Neuronal stem cell (in vitro differentiated cells): ENCODE measurements around the gene WWOX.

Experiments
- DNase-seq: peaks from one replicate; pipeline ENCODE4 v3.0.0-alpha.2; 2013; ENCODE audit warnings: low spot score
- H2AFZ ChIP-seq: one replicate; pipeline ENCODE4 v1.6.1; 2013; ENCODE audit warnings: mild to moderate bottlenecking, low read length, inconsistent platforms
- H2AK5ac ChIP-seq: 2 replicates; pipeline ENCODE4 v1.6.1; 2013; ENCODE audit warnings: low read depth, mild to moderate bottlenecking, inconsistent platforms, low read length, moderate library complexity, mixed read lengths
- H2BK120ac ChIP-seq: 2 replicates; pipeline ENCODE4 v1.6.1; 2013; ENCODE audit warnings: low read depth, mild to moderate bottlenecking, inconsistent platforms, low read length, moderate library complexity, mixed read lengths
- H2BK12ac ChIP-seq: one replicate; pipeline ENCODE4 v1.6.1; 2013; ENCODE audit warnings: low read length, inconsistent platforms
- H2BK15ac ChIP-seq: 2 replicates; pipeline ENCODE4 v1.6.1; 2013; ENCODE audit warnings: mild to moderate bottlenecking, low read length, inconsistent platforms, mixed read lengths
- H2BK5ac ChIP-seq: one replicate; pipeline ENCODE4 v1.6.1; 2013; ENCODE audit warnings: inconsistent platforms, mild to moderate bottlenecking, low read length, moderate library complexity
- H3K14ac ChIP-seq: one replicate; pipeline ENCODE4 v1.6.1; 2013; ENCODE audit warnings: low read length, inconsistent platforms
- H3K18ac ChIP-seq: 2 replicates; pipeline ENCODE4 v1.6.1; 2013; ENCODE audit warnings: low read length, inconsistent platforms
- H3K23ac ChIP-seq: 2 replicates; pipeline ENCODE4 v1.6.1; 2013; ENCODE audit warnings: low read depth, mild to moderate bottlenecking, mixed read lengths, low read length, inconsistent platforms; ENCODE audit not compliant: poor library complexity
- H3K27ac ChIP-seq: replicated peaks from 3 replicates; pipeline ENCODE4 v1.5.1; 2013; ENCODE audit warnings: low read length, inconsistent platforms
- H3K27me3 ChIP-seq, 3 experiments: 2 replicates each; pipeline ENCODE4 v1.6.1; 2013; ENCODE audit warnings: low read length in 3 of 3, mild to moderate bottlenecking in 2 of 3, inconsistent platforms in 1 of 3, low read depth in 1 of 3, mixed read lengths in 1 of 3, moderate library complexity in 1 of 3; ENCODE audit not compliant: control insufficient read depth in 3 of 3, insufficient read depth in 3 of 3
- H3K36me3 ChIP-seq, 2 donors: replicated peaks in 1 of 2; 2 replicates each; pipeline ENCODE4 v1.6.1; 2013; ENCODE audit warnings: low read length in 2 of 2; ENCODE audit not compliant: control insufficient read depth in 2 of 2, insufficient read depth in 2 of 2
- H3K4ac ChIP-seq: 2 replicates; pipeline ENCODE4 v1.6.1; 2013; ENCODE audit warnings: inconsistent platforms, mild to moderate bottlenecking, low read length, moderate library complexity
- H3K4me1 ChIP-seq, 2 donors: 1 replicate in 1 of 2; 2 replicates in 1 of 2; pipeline ENCODE4 v1.6.1; 2013; ENCODE audit warnings: low read length in 2 of 2, low read depth in 1 of 2; ENCODE audit not compliant: control insufficient read depth in 2 of 2, insufficient read depth in 1 of 2
- H3K4me2 ChIP-seq: one replicate; pipeline ENCODE4 v1.6.1; 2013; ENCODE audit warnings: mild to moderate bottlenecking, low read length, inconsistent platforms; ENCODE audit not compliant: insufficient read depth, poor library complexity, severe bottlenecking
- H3K4me3 ChIP-seq, 2 donors: 2 replicates each; pipeline ENCODE4 v1.5.1; 2013; ENCODE audit warnings: low read length in 2 of 2, mild to moderate bottlenecking in 2 of 2, inconsistent platforms in 1 of 2, moderate library complexity in 1 of 2
- H3K79me1 ChIP-seq: one replicate; pipeline ENCODE4 v1.6.1; 2013; ENCODE audit warnings: low read depth, mild to moderate bottlenecking, inconsistent platforms, low read length, moderate library complexity
- H3K9ac ChIP-seq: one replicate; pipeline ENCODE4 v1.6.1; 2013; ENCODE audit warnings: mild to moderate bottlenecking, low read depth, low read length, inconsistent platforms; ENCODE audit not compliant: poor library complexity
- H3K9me3 ChIP-seq, 2 donors: replicated peaks in 1 of 2; 2 replicates each; pipeline versions ENCODE3 to v1.6.1; 2013; ENCODE audit warnings: low read length in 2 of 2, mild to moderate bottlenecking in 2 of 2, inconsistent platforms in 1 of 2, low read depth in 1 of 2, mixed read lengths in 1 of 2, moderate library complexity in 1 of 2; ENCODE audit not compliant: control insufficient read depth in 2 of 2, insufficient read depth in 1 of 2
- H4K8ac ChIP-seq: one replicate; pipeline ENCODE4 v1.6.1; 2013; ENCODE audit warnings: low read depth, mild to moderate bottlenecking, inconsistent platforms, low read length, moderate library complexity
- H4K91ac ChIP-seq: one replicate; pipeline ENCODE4 v1.6.1; 2013; ENCODE audit warnings: low read length, low read depth, mild to moderate bottlenecking, inconsistent platforms; ENCODE audit not compliant: poor library complexity
- WGBS, 2 donors: extraction: QIAGEN DNeasy Blood & Tissue Kit; methylation state at CpG; one replicate each; pipeline ENCODE4 v1.1.7; 2013; ENCODE audit warnings: missing lambda C conversion rate in 2 of 2, mixed read lengths in 1 of 2; ENCODE audit not compliant: insufficient read length in 2 of 2, insufficient replicate concordance in 1 of 2; ENCODE audit errors: extremely low coverage in 2 of 2; 5-methylcytosine and 5-hydroxymethylcytosine counted together

The WWOX gene

DNA sequence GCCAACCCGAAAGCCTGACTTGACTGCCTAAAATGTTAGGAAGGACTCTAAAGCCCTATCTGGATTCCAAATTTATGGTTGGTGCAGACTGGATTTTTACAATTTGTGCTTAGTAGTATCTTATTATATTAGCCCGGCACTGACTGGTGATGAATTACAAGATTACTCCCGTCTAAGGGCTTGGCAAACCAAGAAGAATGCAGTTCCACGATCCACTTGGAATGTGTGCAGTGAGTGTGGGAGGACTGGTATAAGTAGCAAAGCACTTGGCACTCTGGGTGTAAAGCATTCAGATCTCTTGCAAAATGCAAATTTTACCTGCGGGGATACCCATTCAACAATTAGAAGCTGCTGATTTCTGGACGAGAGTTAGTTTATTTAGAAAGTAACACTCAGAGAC is 961.7 kb downstream of the WWOX start:
- no peak overlapping the region for H4K91ac ChIP-seq
- H3K4me1 ChIP-seq: peaks cover 3% of the 10 kb centered on the region in 2 donors

DNA sequence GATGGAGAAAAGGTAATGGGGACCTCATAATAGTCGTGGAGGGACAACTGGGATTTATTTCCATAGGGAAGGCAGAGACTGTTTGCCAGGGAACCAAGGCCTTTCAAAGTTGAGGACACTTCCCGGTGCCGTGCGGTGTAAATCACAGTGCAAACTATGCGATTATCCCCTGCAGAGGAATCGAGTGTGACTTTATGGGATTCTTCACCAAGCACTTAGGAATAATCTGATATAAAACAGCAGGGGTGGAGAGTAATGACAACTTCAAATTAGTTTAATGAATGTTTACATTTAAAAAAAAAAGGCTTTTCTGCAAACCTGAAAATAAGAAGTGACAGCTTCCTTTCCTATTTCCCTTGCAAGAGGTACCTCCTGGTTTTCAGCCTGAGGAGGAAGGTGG is 962.9 kb downstream of the WWOX start:
- no peak overlapping the region for H3K9ac ChIP-seq
- no peak overlapping the region for H4K8ac ChIP-seq
- H3K27me3 ChIP-seq: no peaks in the 10 kb centered on the region
- WGBS, 2 donors: no CpG with 5 or more reads among the region's 6 CpGs
- H3K79me1 ChIP-seq: no peaks in the 10 kb centered on the region
- no peak overlapping the region for H3K23ac ChIP-seq
- no peak for DNase-seq
- no peaks in the 10 kb centered on the region for H3K9me3 ChIP-seq
- no peaks in the 10 kb centered on the region for H3K36me3 ChIP-seq
- no peak overlapping the region for H2AK5ac ChIP-seq
- H2BK5ac ChIP-seq: no peak overlapping the region
- no peak overlapping the region for H3K4me2 ChIP-seq
- no peak overlapping the region for H2BK120ac ChIP-seq
- H3K18ac ChIP-seq: no peak overlapping the region
- H2BK15ac ChIP-seq: no peak overlapping the region
- H4K91ac ChIP-seq: no peak overlapping the region
- no peak overlapping the region for H3K14ac ChIP-seq
- no peak overlapping the region for H2AFZ ChIP-seq
- H3K4me3 ChIP-seq: no peak overlapping the region
- H3K27ac ChIP-seq: no peak overlapping the region
- no peak overlapping the region for H3K4ac ChIP-seq
- H2BK12ac ChIP-seq: no peak overlapping the region
- peaks cover 3 to 8% of the 10 kb centered on the region in 2 donors for H3K4me1 ChIP-seq

More for the DNA sequence above, 961.7 kb downstream of the WWOX start:
- Histone ChIP-seq H3K36me3 (no peaks in the 10 kb centered on the region), H2BK15ac (no peak overlapping the region), H3K79me1 (no peaks in the 10 kb centered on the region), H3K27ac (no peak overlapping the region), H3K14ac (no peak overlapping the region), H3K23ac (no peak overlapping the region), H2AFZ (no peak overlapping the region), H3K18ac (no peak overlapping the region), H3K4me3 (no peak overlapping the region), H3K9ac (no peak overlapping the region), H2BK120ac (no peak overlapping the region), H2AK5ac (no peak overlapping the region), H3K27me3 (no peaks in the 10 kb centered on the region), H2BK12ac (no peak overlapping the region), H3K4me2 (no peak overlapping the region), H3K9me3 (no peaks in the 10 kb centered on the region), H4K8ac (no peak overlapping the region), H2BK5ac (no peak overlapping the region), H3K4ac (no peak overlapping the region)
- DNase-seq: no peak
- WGBS, 2 donors: no CpG with 5 or more reads among the region's 6 CpGs

- no peak overlapping the region for H3K14ac ChIP-seq
- H3K23ac ChIP-seq: no peak overlapping the region
- DNase-seq: no peak
- no peak overlapping the region for H2AFZ ChIP-seq
- H3K9me3 ChIP-seq: no peaks in the 10 kb centered on the region
- H2BK15ac ChIP-seq: no peak overlapping the region
- no peak overlapping the region for H4K8ac ChIP-seq
- no peaks in the 10 kb centered on the region for H3K27me3 ChIP-seq
- H3K4me2 ChIP-seq: no peak overlapping the region
- H3K4ac ChIP-seq: no peak overlapping the region
- no peak overlapping the region for H3K4me3 ChIP-seq
- H4K91ac ChIP-seq: no peak overlapping the region
- H3K36me3 ChIP-seq: no peaks in the 10 kb centered on the region
- H2BK12ac ChIP-seq: no peak overlapping the region
- no peak overlapping the region for H2BK120ac ChIP-seq
- no peak overlapping the region for H2AK5ac ChIP-seq
- no peak overlapping the region for H3K27ac ChIP-seq
- no peak overlapping the region for H2BK5ac ChIP-seq
- H3K4me1 ChIP-seq: peaks cover 3 to 8% of the 10 kb centered on the region in 2 donors
- no peaks in the 10 kb centered on the region for H3K79me1 ChIP-seq
- WGBS, 2 donors: no CpG with 5 or more reads among the region's 6 CpGs
- no peak overlapping the region for H3K18ac ChIP-seq
- no peak overlapping the region for H3K9ac ChIP-seq
Measured at GRCh38 chr16:79062821-79063220, 963.4 kb downstream of the WWOX start.

GRCh38 chr16:79064256-79064972 is 965.0 kb downstream of the WWOX start:
- no peaks in the 10 kb centered on the region for H3K36me3 ChIP-seq
- H2AFZ ChIP-seq: no peak overlapping the region

More at GRCh38 chr16:79064256-79064972, 965.0 kb downstream of the WWOX start:
- Histone ChIP-seq H3K4ac (no peak overlapping the region), H2AK5ac (no peak overlapping the region), H4K91ac (no peak overlapping the region), H3K4me3 (no peak overlapping the region), H2BK5ac (no peak overlapping the region), H3K79me1 (no peaks in the 10 kb centered on the region), H3K14ac (no peak overlapping the region), H4K8ac (no peak overlapping the region), H3K18ac (no peak overlapping the region), H3K23ac (no peak overlapping the region), H2BK12ac (no peak overlapping the region), H3K9ac (no peak overlapping the region), H2BK120ac (no peak overlapping the region), H3K9me3 (no peaks in the 10 kb centered on the region), H2BK15ac (no peak overlapping the region), H3K27ac (no peak overlapping the region), H3K4me2 (no peak overlapping the region), H3K27me3 (no peaks in the 10 kb centered on the region), H3K4me1 (peaks cover 5 to 8% of the 10 kb centered on the region in 2 donors)
- DNase-seq: no peak
- no CpG with 5 or more reads among the region's 15 CpGs for WGBS, 2 donors
